ENCODE data around the gene SPATA17.
"Not testable (repeated sequence)": the region's sequence is repeated elsewhere in the genome, so short reads cannot be mapped to it uniquely, and the experiment has no call there.

The SPATA17 gene

DNA sequence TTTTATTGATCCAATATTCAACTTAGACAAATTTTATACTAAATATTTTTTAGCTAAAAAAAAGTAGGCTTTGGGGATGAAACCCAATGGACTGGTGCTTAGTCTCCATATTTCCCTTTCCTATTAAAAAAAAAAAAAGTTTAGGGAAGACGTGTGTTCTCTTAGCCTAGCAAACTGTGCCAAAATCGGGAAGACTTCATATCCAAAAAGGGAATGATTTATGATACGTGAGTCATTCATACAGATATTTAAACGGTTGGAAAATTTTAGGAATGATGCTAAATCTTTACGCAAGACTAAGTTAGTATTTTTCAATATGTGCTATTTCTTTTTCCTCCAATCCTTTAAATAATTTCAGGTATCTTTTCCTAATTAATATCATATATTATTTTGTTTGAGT lies 50.7 kb downstream of the SPATA17 start:
- no peak for DNase-seq

DNA sequence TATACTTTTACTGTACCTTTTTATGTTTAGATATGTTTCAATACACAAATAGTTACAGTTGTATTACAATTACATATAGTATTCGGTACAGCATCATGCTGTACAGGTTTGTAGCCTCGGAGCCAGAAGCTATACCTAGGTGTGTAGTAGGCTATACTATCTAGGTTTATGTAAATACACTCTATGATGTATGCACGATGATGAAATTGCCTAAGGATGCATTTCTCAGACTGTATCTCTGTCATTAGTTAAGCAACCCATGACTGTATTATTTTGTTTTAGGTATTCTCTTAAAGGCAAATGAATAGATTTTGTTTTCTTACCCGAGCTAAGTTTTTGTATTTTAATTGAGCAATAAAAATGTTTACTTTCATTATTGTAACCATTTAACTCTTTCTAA lies 56.4 kb downstream of the SPATA17 start:
- DNase-seq = no peak

DNA sequence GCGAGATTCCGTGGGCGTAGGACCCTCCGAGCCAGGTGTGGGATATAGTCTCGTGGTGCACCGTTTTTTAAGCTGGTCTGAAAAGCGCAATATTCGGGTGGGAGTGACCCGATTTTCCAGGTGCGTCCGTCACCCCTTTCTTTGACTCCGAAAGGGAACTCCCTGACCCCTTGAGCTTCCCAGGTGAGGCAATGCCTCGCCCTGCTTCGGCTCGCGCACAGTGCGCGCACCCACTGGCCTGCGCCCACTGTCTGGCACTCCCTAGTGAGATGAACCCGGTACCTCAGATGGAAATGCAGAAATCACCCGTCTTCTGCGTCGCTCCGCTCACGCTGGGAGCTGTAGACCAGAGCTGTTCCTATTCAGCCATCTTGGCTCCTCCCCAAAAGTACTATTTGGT lies 65.0 kb downstream of the SPATA17 start:
- not testable (repeated sequence) for DNase-seq

DNA sequence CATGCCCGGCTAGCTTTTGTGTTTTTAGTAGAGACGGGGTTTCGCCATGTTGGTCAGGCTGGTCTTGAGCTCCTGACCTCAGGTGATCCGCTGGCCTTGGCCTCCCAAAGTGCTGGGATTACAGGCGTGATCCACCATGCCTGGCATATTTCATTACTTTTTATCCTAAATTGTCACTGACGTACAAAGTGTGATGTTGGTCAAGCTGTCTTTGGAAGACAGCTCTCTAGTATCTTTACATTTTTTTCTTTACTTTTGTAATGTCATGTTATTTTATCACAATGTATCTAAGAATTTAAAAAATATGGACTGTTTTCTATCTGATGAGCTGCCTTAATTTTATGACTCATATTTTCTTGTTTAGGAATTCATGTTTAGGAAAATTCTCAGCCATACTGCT lies 72.2 kb downstream of the SPATA17 start:
- no peak for DNase-seq

DNA sequence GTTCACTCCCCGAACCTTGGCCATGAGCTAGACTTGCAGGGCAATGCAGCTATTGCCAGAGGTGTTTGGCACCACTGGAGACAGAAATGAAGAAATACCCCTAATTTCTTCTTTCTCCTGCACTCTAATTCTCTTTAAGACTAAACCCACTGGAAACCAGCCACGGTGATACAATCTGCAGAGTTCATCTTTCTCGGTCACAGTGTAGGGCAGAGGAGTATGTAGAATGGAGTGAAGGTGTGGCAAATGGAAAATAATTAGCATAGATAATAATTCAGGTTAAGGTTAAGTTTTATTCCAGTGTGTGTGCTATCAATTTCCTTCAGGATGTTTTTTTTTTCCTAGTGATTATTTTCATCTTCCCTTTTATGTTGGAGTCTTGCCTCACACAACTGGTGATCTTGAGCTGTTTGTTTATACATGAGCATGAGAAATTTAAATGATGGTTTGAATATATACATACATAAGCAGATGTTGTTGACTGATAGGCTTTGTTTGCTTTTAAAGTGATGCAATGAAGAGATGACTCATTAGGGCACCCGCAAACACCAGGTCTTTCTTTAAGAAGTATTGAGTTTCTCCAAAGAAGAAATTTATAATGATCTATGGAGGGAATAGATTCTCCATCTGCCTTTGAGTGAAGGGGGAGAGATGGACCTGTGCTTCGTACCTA lies 81.9 kb downstream of the SPATA17 start:
- no peak for DNase-seq

DNA sequence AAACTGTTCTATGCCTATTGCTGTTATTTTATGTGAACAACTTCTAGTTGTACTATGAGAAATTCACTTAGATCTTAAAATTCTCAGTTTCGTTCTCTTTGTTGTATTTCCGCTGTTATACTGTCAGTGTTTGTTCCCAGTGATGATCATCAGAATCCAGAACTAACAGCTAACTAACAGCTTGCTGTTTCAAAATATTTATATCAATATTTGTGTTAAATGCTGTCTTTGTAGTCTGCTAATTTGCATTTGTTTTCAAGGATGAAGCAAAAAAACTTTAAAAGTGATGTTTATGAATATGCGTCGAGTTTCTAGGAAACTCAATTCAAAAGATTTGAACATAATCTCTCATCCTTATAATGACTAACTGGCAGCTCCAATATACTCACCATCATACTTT lies 84.5 kb downstream of the SPATA17 start:
- no peak for DNase-seq

DNA sequence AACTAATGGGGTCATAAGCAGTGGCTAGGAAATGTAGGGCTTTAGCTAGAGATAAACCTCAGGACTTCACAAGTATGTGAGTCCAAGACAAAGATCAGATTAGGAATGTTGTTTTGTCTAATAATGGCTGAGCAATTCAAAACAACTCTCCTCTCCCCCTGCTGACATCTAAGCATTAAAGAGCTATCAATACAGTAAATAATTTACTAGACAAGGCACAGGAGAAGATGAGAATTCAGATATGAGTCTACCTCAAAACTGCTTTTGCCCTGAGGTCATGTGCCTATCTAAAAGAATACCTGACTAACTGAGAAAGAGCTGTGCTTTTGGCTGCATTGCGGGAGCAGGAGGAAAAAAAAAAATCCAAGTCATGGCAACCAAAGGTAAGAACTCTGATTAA lies 86.8 kb downstream of the SPATA17 start:
- no peak for DNase-seq

DNA sequence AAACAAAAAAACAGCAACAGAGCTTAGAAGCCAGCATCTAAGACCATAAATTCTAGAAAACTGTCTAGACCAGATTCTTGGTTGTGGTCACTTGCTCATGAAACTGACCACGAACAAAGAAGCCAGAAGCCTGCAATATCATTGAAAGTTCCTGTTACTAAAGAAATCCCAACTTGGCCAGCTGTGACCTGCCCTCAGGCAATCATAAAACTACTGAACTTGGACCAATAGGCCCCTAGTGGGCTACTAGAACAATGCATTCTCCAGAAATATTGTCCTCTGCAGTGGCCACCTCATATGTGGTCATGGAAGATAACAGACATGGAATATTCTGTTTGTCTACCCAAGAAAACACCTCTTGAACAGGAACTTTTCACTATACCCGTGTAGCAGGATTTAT lies 87.7 kb downstream of the SPATA17 start:
- DNase-seq = no peak

DNA sequence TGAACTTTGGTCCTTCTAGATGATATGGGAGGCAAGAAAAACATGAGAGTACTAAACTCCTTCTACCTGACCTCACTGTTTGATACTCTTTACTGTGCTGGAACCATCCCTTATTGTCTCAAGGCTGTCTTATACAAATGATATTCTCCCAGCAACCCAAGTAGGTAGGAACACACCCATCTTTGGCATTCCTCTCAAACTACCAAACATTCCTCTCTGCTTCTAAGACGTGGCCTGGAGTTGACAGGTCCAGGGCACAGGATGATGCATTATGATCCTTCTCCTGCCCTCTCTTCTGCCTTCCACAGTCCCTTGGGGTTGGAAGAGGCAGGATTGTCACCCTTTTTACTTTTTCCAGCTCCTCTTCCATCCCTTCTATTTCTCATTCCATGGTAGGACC lies 90.5 kb downstream of the SPATA17 start:
- no peak for DNase-seq

DNA sequence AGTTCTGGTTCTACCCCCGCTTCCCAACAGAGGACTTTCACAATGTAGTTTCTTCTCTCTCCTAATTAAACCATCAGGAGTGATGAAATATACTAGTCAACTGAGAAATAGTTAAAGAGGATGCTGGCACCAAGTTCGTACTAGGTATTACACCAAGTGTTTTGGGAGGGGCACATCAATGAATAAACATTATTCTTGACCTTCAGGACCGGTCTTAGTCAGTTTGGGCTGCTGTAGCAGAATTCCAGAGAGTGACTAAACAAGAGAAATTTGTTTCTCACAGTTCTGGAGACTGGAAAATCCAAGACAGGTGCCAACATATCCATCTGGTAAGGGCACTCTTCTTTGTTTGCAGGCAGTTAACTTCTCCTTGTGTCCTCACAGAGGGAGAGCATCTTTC lies 103.8 kb downstream of the SPATA17 start:
- DNase-seq = no peak

DNA sequence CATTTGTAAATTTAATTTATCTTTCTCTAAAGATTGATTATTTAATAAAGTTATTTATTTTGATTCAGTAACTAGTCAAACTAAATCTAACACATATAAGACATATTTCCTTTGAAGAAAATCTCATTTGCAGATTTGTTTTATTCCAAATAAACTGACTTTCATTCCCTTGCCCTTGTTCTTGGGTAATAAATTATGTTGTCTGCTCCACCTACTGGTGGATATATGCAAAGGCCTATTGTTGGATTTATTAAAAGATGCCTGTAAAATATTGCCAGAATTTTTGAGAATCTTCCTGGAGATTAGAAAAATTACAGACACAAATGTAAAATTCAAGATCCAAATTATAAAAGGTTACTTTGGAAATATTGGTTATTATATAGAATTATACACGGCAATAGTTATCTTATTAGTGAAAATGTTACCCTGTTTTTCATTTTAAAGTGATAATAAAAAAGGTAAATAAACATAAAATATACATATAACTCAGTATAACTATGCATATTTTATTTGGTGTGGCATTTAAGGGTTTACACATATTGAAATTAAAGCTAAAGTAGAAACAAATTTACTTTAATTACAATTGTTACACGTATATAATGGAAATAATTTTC lies 116.1 kb downstream of the SPATA17 start:
- no peak for DNase-seq

DNA sequence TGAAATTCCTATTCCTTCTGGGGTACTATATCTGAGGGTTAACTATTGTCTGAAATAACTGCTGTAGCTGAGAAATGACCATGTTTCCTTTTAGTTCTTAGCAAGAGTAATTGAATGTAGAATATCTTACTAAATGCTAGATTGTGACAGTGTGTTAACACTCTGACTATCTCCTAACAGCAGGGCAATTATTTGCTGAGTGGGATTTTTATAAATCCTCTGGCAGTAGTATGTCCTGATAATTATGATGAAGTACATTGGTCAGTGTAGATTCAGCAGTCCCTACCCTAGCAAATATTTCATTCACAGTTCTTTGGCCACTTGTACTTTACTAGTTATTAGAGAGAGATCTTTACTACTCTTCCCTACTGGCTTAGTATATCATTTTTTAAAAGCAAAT lies 138.6 kb downstream of the SPATA17 start:
- DNase-seq = no peak

DNA sequence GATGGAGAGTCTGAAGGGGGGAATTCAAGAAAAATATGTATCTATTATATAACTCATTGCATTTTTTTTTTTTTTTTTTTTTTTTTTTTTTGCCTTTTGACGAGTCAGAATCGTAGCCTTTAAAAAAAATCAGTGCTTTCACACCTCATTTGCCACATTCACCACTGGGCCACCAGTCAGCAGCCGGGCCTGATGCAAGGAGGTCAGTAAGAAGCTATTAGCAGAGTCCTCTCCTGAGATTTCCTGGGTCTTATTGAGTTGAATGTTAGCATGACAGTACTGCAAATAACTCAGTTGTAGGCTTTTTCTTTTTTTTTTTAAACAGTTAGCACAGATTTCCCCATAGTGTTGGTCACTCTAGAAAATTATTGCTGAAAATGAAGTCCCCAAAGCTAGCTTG lies 139.8 kb downstream of the SPATA17 start:
- DNase-seq = no peak

DNA sequence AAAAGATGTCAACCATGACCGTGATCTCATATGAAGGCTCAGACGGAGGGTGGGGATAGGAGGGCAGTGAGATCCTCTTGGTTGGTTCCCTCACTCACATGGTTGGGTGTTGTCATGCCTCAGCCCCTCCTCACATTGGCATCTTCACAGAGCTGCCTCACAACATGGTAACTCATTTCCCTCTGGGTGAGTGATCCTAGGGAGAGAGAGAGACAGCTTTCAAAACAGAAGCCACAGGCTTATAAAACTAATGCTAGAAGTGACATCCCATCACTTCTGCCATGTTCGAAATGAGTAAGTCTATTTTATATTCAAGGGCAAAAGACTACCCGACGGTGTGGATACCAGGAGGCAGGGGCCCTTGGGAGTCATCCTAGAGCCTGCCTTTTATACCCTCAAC lies 145.5 kb downstream of the SPATA17 start:
- no peak for DNase-seq

DNA sequence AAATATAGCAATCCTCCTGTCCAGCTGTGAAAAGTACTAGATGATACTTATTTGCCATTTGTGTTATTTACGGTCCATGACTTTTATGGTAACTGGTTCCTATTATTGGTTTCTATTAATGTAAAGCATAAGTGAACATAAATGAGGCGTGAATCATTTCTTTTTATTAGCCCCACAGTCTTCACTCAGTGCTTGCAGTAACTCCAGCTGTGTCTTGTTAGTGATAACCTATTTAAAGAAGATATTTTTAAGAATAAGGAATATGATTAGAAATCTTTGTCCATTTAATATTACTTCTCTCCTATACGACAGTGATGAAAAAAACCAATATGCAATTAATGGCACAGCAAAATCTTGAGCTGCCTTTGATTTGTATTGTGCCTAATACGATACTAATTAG lies 149.9 kb downstream of the SPATA17 start:
- DNase-seq = no peak

DNA sequence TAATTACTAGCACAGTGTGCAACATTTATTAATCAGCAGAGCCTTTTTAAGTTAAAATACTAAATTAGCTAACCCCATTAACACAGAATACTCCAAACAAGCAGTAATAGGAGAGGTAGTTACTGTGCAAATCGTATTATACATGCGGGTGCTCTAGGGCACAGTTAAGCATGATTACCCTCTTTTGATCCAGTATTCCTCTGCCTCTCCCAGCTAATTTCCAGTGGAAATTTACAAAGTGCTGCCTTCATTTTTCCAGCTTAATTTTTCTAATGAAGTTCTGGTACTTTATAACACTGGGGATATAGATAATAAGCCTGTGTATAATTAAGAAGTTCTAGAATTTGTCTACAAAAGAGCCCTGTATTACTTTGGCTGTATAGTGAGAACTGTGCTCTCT lies 159.9 kb downstream of the SPATA17 start:
- no peak for DNase-seq

DNA sequence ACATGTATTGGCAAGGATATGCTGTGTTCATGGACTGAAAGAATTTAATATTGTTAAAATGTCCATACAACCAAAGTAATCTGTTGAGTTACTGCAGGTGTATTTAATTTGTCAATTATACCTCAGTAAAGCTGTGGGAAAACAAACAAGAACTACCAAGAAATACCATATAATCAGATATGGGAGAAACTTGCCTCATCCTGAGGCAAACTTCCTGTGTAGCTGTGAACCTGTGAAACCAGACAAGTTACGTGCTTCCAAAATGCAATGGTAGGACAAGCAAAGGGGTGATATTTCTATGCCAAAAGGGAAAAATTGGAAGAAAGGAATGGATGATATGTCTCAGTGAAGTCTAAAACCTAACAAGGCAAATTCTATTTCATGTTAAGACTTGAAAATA lies 174.6 kb downstream of the SPATA17 start:
- DNase-seq = no peak

DNA sequence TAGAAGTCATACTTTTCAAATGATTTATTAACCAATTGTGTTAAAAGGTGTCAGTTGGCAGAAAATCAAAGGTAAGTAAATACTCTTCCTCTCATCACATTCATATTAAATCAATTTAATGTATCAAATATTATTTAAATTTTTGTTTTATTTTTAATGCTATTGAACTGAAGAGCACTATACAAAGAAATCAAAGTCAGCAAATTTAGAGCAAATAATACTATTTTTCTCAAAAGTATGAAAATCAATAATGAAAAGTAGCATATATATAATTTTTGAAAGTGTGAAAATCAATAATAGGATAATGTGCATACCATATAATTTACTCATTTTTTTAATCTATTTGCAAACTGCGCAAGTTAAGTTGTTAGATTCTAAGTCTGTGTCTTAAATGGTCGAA lies 181.0 kb downstream of the SPATA17 start:
- DNase-seq = no peak

DNA sequence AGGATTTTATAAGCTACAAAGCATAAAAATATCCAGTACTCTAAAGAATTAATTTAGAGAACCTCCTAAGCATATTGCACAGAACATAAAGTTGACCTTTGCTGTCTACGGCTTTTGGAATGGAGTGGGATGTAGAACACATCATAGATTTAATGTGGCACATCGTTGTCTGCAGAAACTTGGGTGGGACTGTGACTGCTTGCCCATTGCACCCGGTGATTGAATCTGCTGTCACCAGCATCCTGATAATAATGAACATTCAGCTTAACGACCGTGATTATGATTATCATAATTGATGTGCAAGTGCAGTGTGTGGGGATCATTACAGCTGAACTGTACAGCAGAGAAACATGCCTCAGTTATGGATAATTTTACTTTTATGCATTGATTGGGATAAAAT lies 181.9 kb downstream of the SPATA17 start:
- DNase-seq = no peak

DNA sequence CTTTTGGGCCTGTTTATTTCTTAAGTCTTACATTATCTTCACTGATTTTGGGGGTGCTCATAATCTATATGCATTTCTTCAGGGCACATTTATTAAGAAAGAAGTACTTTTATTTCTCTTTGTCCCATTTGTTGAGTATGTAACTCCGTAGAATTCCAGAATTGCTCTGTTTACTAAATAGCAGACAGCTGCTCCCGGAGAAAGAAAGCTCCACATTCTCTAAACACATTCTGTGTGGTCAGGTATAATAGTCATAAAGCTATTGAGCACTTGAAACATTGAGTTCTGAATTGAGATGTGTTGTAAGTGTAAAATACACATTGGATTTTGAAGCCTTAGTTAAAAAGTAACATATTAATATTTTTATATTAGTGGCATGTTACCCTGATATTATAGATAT lies 206.5 kb downstream of the SPATA17 start:
- no peak for DNase-seq

DNA sequence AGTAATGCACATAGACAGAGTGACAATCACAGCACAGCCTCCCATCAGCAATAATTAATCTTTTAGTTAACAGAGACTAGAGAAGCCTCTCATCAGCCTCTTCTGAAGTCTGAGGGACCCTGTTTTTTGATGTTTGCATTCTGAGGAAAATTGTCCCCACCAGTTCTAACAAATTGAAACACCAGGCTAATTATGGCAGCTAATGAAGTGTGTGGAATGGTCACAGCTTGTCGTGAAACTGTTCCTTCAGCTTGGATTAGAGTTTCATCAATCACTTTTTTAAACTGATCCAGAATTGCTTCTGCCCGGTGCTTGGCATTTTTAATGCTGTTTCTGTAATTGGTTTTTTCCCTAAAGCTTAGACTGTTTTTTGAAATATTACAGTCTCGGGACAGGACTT lies 208.0 kb downstream of the SPATA17 start:
- no peak for DNase-seq

DNA sequence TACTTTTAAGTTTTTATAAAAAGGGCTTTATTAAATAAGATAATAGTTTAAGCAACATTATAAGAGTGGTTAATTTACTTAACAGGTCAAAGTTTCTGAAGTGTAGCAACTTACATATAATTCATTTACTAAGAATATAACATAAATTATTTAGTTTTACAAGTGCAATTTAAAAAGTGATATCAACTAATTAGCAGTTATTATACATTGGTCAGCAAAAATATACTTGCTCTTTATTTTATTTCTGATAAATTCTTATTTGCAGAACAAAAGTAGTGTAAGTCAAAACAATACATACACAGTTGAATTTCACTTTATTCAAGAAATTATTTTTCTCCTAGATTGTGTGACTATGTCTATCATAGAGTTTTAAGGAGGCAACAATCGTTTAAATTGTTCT lies 215.6 kb downstream of the SPATA17 start:
- no peak for DNase-seq

DNA sequence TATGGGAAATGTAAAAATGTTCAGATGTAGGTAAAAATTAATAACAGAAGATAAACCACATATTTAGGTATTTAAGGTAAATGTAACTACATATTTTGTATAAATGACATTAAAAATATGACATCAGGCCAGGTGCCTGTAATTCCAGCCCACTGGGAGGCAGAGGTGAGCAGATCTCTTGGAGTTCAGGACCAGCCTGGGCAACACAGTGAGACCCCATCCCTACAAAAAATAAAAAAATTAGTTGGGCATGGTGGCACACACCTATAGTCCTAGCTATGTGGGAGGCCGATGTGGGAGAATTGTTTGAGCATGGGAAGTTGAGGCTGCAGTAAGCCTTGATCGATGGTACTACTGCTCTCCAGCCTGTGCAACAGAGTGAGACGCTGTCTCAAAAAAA lies 216.5 kb downstream of the SPATA17 start:
- DNase-seq = no peak

DNA sequence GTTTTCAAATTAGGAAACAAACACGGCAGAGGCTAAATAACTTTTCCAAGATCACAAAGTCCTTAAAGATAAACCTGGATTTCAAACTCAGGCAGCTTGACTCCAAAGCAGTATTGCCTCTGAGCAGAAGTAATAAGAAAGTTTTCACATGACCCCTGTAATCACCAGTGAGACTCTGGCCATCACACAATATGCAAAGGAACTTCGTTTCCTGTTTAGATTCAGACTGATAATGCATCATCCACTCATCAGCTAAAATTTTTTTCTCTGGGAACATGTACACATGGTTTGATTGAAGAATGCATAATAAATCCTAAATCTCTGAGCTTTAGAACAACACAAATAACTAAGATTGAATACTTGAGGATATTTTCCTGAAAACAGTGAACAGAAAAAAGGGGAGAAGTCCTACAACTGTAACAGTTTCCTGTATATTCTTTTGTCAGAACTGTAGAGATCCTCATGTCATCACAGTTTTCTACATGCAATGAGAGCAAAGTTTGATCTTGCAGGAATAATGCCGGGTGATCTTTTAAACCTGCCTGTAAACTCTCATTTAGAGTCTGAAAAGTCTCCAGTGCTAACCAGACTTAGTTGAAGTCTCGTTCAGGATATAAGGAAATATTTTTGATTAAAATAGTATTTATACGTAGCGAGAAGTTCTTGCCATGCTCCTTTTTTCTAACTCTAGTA lies 225.3 kb downstream of the SPATA17 start:
- DNase-seq = no peak

DNA sequence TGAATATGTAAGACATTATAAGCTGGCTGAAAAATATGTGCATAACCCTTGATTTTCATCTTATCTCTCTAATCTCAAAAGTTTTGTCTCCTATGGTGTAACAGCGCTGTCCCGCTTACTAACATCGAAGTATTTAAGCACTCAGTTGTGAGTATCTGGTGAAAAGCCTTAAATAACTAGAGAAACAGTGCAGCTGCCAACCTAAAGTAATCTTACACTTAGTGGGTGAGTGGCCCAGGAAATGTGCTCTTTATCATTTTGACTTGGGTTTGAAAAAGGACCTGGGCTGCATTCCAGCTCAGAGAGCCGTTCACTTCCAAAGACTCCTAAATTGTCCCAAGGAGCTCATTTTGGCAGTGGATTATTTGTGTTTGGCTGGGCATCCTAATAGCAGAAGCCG lies 225.9 kb downstream of the SPATA17 start:
- DNase-seq = no peak

Measured in NCI-H510A (cell line).